Urinary bladder (tissue), 4 donors: ENCODE measurements around the gene TSPEAR. TPM values are rescaled to one million over a fixed set of nuclear protein-coding genes. Genes with fewer than 3 reads are reported as not detected.

Experiments used
- DNase-seq: peaks from one replicate; pipeline ENCODE4 v3.0.0-alpha.2; 2015; ENCODE audit errors: extremely low spot score
- H3K27ac ChIP-seq: one replicate; pipeline ENCODE4 v1.5.1; 2013; ENCODE audit warnings: low read depth, mild to moderate bottlenecking, moderate library complexity
- H3K36me3 ChIP-seq: one replicate; pipeline ENCODE4 v1.6.1; 2013; ENCODE audit warnings: mild to moderate bottlenecking, moderate library complexity; ENCODE audit not compliant: insufficient read depth
- H3K4me1 ChIP-seq: one replicate; pipeline ENCODE4 v1.6.1; 2013; ENCODE audit warnings: mild to moderate bottlenecking, moderate library complexity; ENCODE audit not compliant: insufficient read depth
- H3K4me3 ChIP-seq: one replicate; pipeline ENCODE4 v1.5.1; 2013; ENCODE audit warnings: low read depth, low read length
- WGBS: extraction: QIAGEN DNeasy Blood & Tissue Kit; methylation state at CpG from one replicate; pipeline ENCODE4 v1.1.7; 2013; 5-methylcytosine and 5-hydroxymethylcytosine counted together
- polyA plus RNA-seq: library from polyadenylated mRNA; stranded (reverse); fragments of 200-250 nt; gene quantifications from one replicate; pipeline ENCODE4 v1.2.3, GENCODE V29; 2013
- total RNA-seq: library from RNA; depleted of rRNA; stranded (reverse); fragments of >200 nt; gene quantifications from one replicate; pipeline ENCODE4 v1.2.3, GENCODE V29; 2014
- donor health status: healthy with polysubstance abuse.
- donor health status: healthy.

The TSPEAR gene
- total and polyA plus RNA-seq, 2 donors: 0.03 to 0.21 TPM

- 85% methylated on average over 15 of the region's 15 CpGs for WGBS
- H3K27ac ChIP-seq: no peak overlapping the region
- no peaks in the 10 kb centered on the region for H3K36me3 ChIP-seq
- H3K4me1 ChIP-seq: no peaks in the 10 kb centered on the region
- H3K4me3 ChIP-seq: no peak overlapping the region
- no peak for DNase-seq
Observed at GRCh38 chr21:44517175-44517899, 194.0 kb downstream of the TSPEAR start.

GRCh38 chr21:44516828-44517174, 194.6 kb downstream of the TSPEAR start:
- WGBS: 79% methylated on average over 10 of the region's 10 CpGs

GRCh38 chr21:44516342-44516741, 195.0 kb downstream of the TSPEAR start:
- DNase-seq: no peak
- H3K4me1 ChIP-seq: no peaks in the 10 kb centered on the region
- no peak overlapping the region for H3K4me3 ChIP-seq
- 85% methylated on average over 13 of the region's 13 CpGs for WGBS
- no peaks in the 10 kb centered on the region for H3K36me3 ChIP-seq
- H3K27ac ChIP-seq: no peak overlapping the region

More at GRCh38 chr21:44516828-44517174, 194.6 kb downstream of the TSPEAR start:
- no peaks in the 10 kb centered on the region for H3K36me3 ChIP-seq
- no peaks in the 10 kb centered on the region for H3K4me1 ChIP-seq
- no peak overlapping the region for H3K4me3 ChIP-seq
- no peak overlapping the region for H3K27ac ChIP-seq
- no peak for DNase-seq

GRCh38 chr21:44515359-44516165, 195.8 kb downstream of the TSPEAR start:
- DNase-seq: no peak
- 89% methylated on average over 32 of the region's 32 CpGs for WGBS
- no peak overlapping the region for H3K4me3 ChIP-seq

GRCh38 chr21:44514746-44515358, 196.5 kb downstream of the TSPEAR start:
- no peak overlapping the region for H3K4me3 ChIP-seq
- 70% methylated on average over 11 of the region's 11 CpGs for WGBS
- no peak overlapping the region for H3K27ac ChIP-seq
- H3K4me1 ChIP-seq: no peaks in the 10 kb centered on the region
- no peaks in the 10 kb centered on the region for H3K36me3 ChIP-seq
- DNase-seq: no peak

More at GRCh38 chr21:44515359-44516165, 195.8 kb downstream of the TSPEAR start:
- H3K4me1 ChIP-seq: no peaks in the 10 kb centered on the region
- H3K27ac ChIP-seq: no peak overlapping the region
- no peaks in the 10 kb centered on the region for H3K36me3 ChIP-seq

- H3K4me1 ChIP-seq: no peaks in the 10 kb centered on the region
- H3K4me3 ChIP-seq: no peak overlapping the region
- no peaks in the 10 kb centered on the region for H3K36me3 ChIP-seq
- H3K27ac ChIP-seq: no peak overlapping the region
- DNase-seq: no peak
- WGBS: 87% methylated on average over 7 of the region's 7 CpGs
Observed at GRCh38 chr21:44514218-44514520, 197.2 kb downstream of the TSPEAR start.

GRCh38 chr21:44513389-44514217, 197.8 kb downstream of the TSPEAR start:
- Histone ChIP-seq H3K27ac (no peak overlapping the region), H3K4me3 (no peak overlapping the region), H3K36me3 (no peaks in the 10 kb centered on the region), H3K4me1 (no peaks in the 10 kb centered on the region)
- no peak for DNase-seq
- whole genome bisulfite sequencing: 81% methylated on average over 15 of the region's 15 CpGs

GRCh38 chr21:44512496-44513388, 198.6 kb downstream of the TSPEAR start:
- 76% methylated on average over 21 of the region's 21 CpGs for WGBS
- no peak for DNase-seq
- Histone ChIP-seq H3K4me3 (no peak overlapping the region), H3K36me3 (no peaks in the 10 kb centered on the region), H3K27ac (no peak overlapping the region), H3K4me1 (no peaks in the 10 kb centered on the region)

GRCh38 chr21:44511938-44512275, 199.5 kb downstream of the TSPEAR start:
- Histone ChIP-seq H3K36me3 (no peaks in the 10 kb centered on the region), H3K4me1 (no peaks in the 10 kb centered on the region), H3K4me3 (no peak overlapping the region), H3K27ac (no peak overlapping the region)
- DNase-seq: no peak
- 75% methylated on average over 8 of the region's 8 CpGs for WGBS

- Histone ChIP-seq H3K4me1 (no peaks in the 10 kb centered on the region), H3K4me3 (no peak overlapping the region), H3K27ac (no peak overlapping the region), H3K36me3 (no peaks in the 10 kb centered on the region)
- 85% methylated on average over 11 of the region's 11 CpGs for WGBS
- no peak for DNase-seq
Observed at GRCh38 chr21:44511219-44511937, 200.0 kb downstream of the TSPEAR start.

- Histone ChIP-seq H3K4me1 (no peaks in the 10 kb centered on the region), H3K27ac (no peak overlapping the region), H3K4me3 (no peak overlapping the region), H3K36me3 (no peaks in the 10 kb centered on the region)
- WGBS: 13% methylated on average over 36 of the region's 36 CpGs
- no peak for DNase-seq
Observed at GRCh38 chr21:44510508-44511218, 200.7 kb downstream of the TSPEAR start.

GRCh38 chr21:44510109-44510507, 201.3 kb downstream of the TSPEAR start:
- H3K27ac ChIP-seq: no peak overlapping the region
- 61% methylated on average over 18 of the region's 18 CpGs for WGBS
- no peak overlapping the region for H3K4me3 ChIP-seq
- H3K4me1 ChIP-seq: no peaks in the 10 kb centered on the region
- no peaks in the 10 kb centered on the region for H3K36me3 ChIP-seq
- no peak for DNase-seq
